Measurements from ENCODE around the gene DMKN. TPM values are rescaled to one million over a fixed set of nuclear protein-coding genes. Genes with fewer than 3 reads are reported as not detected.
A peak's percentile ranks its signal among the peaks of the same experiment; 100 is the strongest.

Gene DMKN
- total and polyA plus RNA-seq, 2 donors from 2014 or later = 137 to 150 TPM

GRCh38 chr19:35511337-35511736 is 2.1 kb downstream of the DMKN start:
- peaks cover 0 to 7% (median 0%) of the 10 kb centered on the region in 3 donors for H3K4me1 ChIP-seq (ENCODE audit: control insufficient read depth in 2 of 3, insufficient read depth in 2 of 3, low read depth in 1 of 3, low read length in 3 of 3)
- no peaks in the 10 kb centered on the region for H3K9me3 ChIP-seq (ENCODE audit: control insufficient read depth in 2 of 3, insufficient read depth in 1 of 3, low read length in 3 of 3)
- H3K36me3 ChIP-seq (ENCODE audit: control insufficient read depth in 2 of 3, insufficient read depth in 3 of 3, low read length in 3 of 3) = no peaks in the 10 kb centered on the region
- no peak overlapping the region for H3K27ac ChIP-seq (ENCODE audit: low read depth in 2 of 2, low read length in 2 of 2)
- H3K4me3 ChIP-seq (ENCODE audit: low read length in 3 of 3) = no peak overlapping the region
- no peak for TF ChIP-seq CTCF (IDR thresholded peaks at IDR 0.05; ENCODE audit: borderline replicate concordance, extremely low read depth, insufficient read depth)
- FAIRE-seq = no peak
- no peak overlapping the region for H3K9ac ChIP-seq (ENCODE audit: low read length in 3 of 3)
- no peak for DNase-seq
- intact Hi-C loops (cut with DNase I) = no loop called here
- H3K27me3 ChIP-seq (ENCODE audit: control insufficient read depth, insufficient read depth, low read length) = no peaks in the 10 kb centered on the region

- Histone ChIP-seq H3K9me3 (ENCODE audit: control insufficient read depth in 2 of 3, insufficient read depth in 1 of 3, low read length in 3 of 3) (no peaks in the 10 kb centered on the region), H3K27ac (ENCODE audit: low read depth in 2 of 2, low read length in 2 of 2) (peak overlapping the region in 1 of 2 donors; percentile 22), H3K4me1 (ENCODE audit: control insufficient read depth in 2 of 3, insufficient read depth in 2 of 3, low read depth in 1 of 3, low read length in 3 of 3) (peaks cover 0 to 7% (median 0%) of the 10 kb centered on the region in 3 donors), H3K4me3 (ENCODE audit: low read length in 3 of 3) (peak overlapping the region in 1 of 3 donors; percentile 69), H3K36me3 (ENCODE audit: control insufficient read depth in 2 of 3, insufficient read depth in 3 of 3, low read length in 3 of 3) (no peaks in the 10 kb centered on the region), H3K9ac (ENCODE audit: low read length in 3 of 3) (no peak overlapping the region), H3K27me3 (ENCODE audit: control insufficient read depth, insufficient read depth, low read length) (no peaks in the 10 kb centered on the region)
- DNase-seq (no peak), FAIRE-seq (no peak)
- intact Hi-C loops (cut with DNase I) = no loop called here
- no peak for TF ChIP-seq CTCF (IDR thresholded peaks at IDR 0.05; ENCODE audit: borderline replicate concordance, extremely low read depth, insufficient read depth)
Observed at GRCh38 chr19:35510626-35510964, 2.9 kb downstream of the DMKN start.

- intact Hi-C loops (cut with DNase I) = no loop called here
- Histone ChIP-seq H3K4me1 (ENCODE audit: control insufficient read depth in 2 of 3, insufficient read depth in 2 of 3, low read depth in 1 of 3, low read length in 3 of 3) (peaks cover 0 to 7% (median 0%) of the 10 kb centered on the region in 3 donors), H3K27ac (ENCODE audit: low read depth in 2 of 2, low read length in 2 of 2) (peak overlapping the region; percentile 56 to 86), H3K27me3 (ENCODE audit: control insufficient read depth, insufficient read depth, low read length) (no peaks in the 10 kb centered on the region), H3K36me3 (ENCODE audit: control insufficient read depth in 2 of 3, insufficient read depth in 3 of 3, low read length in 3 of 3) (no peaks in the 10 kb centered on the region), H3K9me3 (ENCODE audit: control insufficient read depth in 2 of 3, insufficient read depth in 1 of 3, low read length in 3 of 3) (no peaks in the 10 kb centered on the region), H3K9ac (ENCODE audit: low read length in 3 of 3) (peak overlapping the region; percentile 55 to 83 (median 83)), H3K4me3 (ENCODE audit: low read length in 3 of 3) (peak overlapping the region; percentile 69 to 78 (median 69))
- TF ChIP-seq CTCF (IDR thresholded peaks at IDR 0.05; ENCODE audit: borderline replicate concordance, extremely low read depth, insufficient read depth) = peak; percentile 81
- DNase-seq (peak; percentile 93 to 96 (median 93)), FAIRE-seq (no peak)
Observed at GRCh38 chr19:35509861-35510625, 3.4 kb downstream of the DMKN start.
